MCF 10A (cell line): ENCODE measurements around the gene MUC12. TPM values are rescaled to one million over a fixed set of nuclear protein-coding genes. Genes with fewer than 3 reads are reported as not detected.
"Not testable (repeated sequence)": the region's sequence is repeated elsewhere in the genome, so short reads cannot be mapped to it uniquely, and the experiment has no call there.

Source experiments
- BruUV-seq: library from RNA; stranded (reverse); fragments of 400-500 nt; replicated peaks from 2 replicates; lab custom pipeline; 2021; lab: Mats Ljungman, UMichigan
- CTCF ChIA-PET: fragments of 300-600 bp; sonication (Branson Sonifier 250); formaldehyde crosslinking; extraction: SDS; loops from one replicate; lab custom pipeline; 2021; ENCODE audit warnings: antibody characterized with exemption, inconsistent platforms; lab: Yijun Ruan, JAX
- POLR2A ChIA-PET: fragments of 300-600, 350-650 bp; sonication (Branson Sonifier 250); formaldehyde crosslinking; extraction: SDS; loops from one replicate; lab custom pipeline; 2020; ENCODE audit warnings: antibody characterized with exemption, inconsistent platforms; lab: Yijun Ruan, JAX
- DNase-seq: peaks from one replicate; pipeline ENCODE4 v3.0.0-alpha.2; 2018; ENCODE audit not compliant: unreplicated experiment
- H3K27ac Mint-ChIP-seq: one replicate; pipeline ENCODE4 v1.8.0; 2022; ENCODE audit warnings: mild to moderate bottlenecking, low read depth, mixed read lengths; ENCODE audit not compliant: unreplicated experiment
- H3K27me3 Mint-ChIP-seq: one replicate; pipeline ENCODE4 v1.8.0; 2022; ENCODE audit warnings: mixed read lengths; ENCODE audit not compliant: insufficient read depth, unreplicated experiment
- H3K36me3 Mint-ChIP-seq: one replicate; pipeline ENCODE4 v1.8.0; 2022; ENCODE audit warnings: mild to moderate bottlenecking, moderate library complexity, mixed read lengths; ENCODE audit not compliant: insufficient read depth, unreplicated experiment
- H3K4me1 Mint-ChIP-seq: one replicate; pipeline ENCODE4 v1.8.0; 2022; ENCODE audit warnings: mixed read lengths; ENCODE audit not compliant: insufficient read depth, unreplicated experiment
- H3K4me3 Mint-ChIP-seq: one replicate; pipeline ENCODE4 v1.8.0; 2022; ENCODE audit warnings: mild to moderate bottlenecking, moderate library complexity, mixed read lengths; ENCODE audit not compliant: unreplicated experiment
- H3K9me3 Mint-ChIP-seq: one replicate; pipeline ENCODE4 v1.8.0; 2022; ENCODE audit warnings: mixed read lengths; ENCODE audit not compliant: unreplicated experiment
- CTCF ChIP-seq: fragments of 200-600 bp; IDR thresholded peaks from one replicate; pipeline ENCODE4 v1.8.0; 2022; ENCODE audit warnings: antibody characterized with exemption, mild to moderate bottlenecking; ENCODE audit not compliant: unreplicated experiment
- intact Hi-C: fragments of 100-400 bp; cut with micrococcal nuclease; formaldehyde crosslinking; loops from 2 replicates; pipeline ENCODE4 v1.14.1; 2022
- total RNA-seq: library from RNA; stranded (reverse); gene quantifications from 2 replicates; pipeline ENCODE4 v1.2.3, GENCODE V29; 2022

Gene MUC12
- total RNA-seq, 1 experiment from 2014 or later, result not detected

DNA sequence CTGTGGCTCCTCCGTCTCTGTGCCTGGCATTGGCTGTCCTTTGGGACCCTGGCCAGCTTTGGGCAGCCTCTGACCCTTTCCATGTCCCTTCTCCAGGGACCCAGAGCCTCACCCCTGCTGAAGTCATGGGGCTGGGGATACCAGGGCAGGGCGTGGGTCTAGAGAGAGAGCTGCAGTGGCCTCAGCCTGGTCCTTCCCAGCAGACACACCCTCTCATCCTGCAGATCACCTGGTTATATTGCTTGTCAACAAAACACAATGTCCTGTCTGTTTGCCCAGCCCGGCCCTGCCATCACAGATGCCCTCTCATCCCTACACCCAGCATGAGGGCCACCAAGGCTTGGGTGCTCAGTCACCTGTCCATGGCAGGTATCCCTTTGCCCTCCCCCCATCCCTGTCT is 52.3 kb downstream of the MUC12 start:
- no peaks in the 10 kb centered on the region for H3K9me3 Mint-ChIP-seq
- TF ChIP-seq CTCF, result no peak
- CTCF ChIA-PET, result no interaction called here

DNA sequence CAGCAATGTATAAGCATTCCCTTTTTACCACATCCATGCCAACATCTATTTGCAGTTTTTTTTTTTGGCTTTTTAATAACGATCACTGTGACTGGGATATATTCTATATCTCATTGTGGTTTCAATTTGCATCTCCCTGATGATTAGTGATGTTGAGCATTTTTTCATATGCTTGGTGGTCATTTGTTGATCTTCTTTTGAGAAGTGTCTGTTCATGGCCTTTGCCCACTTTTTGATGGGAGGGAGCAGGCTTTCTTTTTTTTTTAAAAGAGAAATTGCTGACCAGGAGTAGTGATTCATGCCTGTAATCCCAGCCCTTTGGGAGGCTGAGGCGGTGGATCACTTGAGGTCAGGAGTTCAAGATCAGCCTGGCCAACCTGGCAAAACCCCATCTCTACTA is 54.5 kb downstream of the MUC12 start:
- no peaks in the 10 kb centered on the region for H3K9me3 Mint-ChIP-seq
- intact Hi-C loops, result no loop called here
- POLR2A ChIA-PET, result no interaction called here
- TF ChIP-seq CTCF, result no peak
- CTCF ChIA-PET, result no interaction called here
- peaks cover 16% of the 10 kb centered on the region for H3K27me3 Mint-ChIP-seq
- no TSS peak for BruUV-seq
- H3K27ac Mint-ChIP-seq, result no peak overlapping the region
- no peak for DNase-seq
- no peaks in the 10 kb centered on the region for H3K36me3 Mint-ChIP-seq
- H3K4me1 Mint-ChIP-seq, result no peaks in the 10 kb centered on the region
- no peak overlapping the region for H3K4me3 Mint-ChIP-seq

More for the DNA sequence above, 52.3 kb downstream of the MUC12 start:
- H3K27ac Mint-ChIP-seq, result no peak overlapping the region
- peaks cover 16% of the 10 kb centered on the region for H3K27me3 Mint-ChIP-seq
- peaks cover 8% of the 10 kb centered on the region for H3K4me1 Mint-ChIP-seq
- no peak for DNase-seq
- intact Hi-C loops, result no loop called here
- no peak overlapping the region for H3K4me3 Mint-ChIP-seq
- no peaks in the 10 kb centered on the region for H3K36me3 Mint-ChIP-seq
- POLR2A ChIA-PET, result no interaction called here
- BruUV-seq, result no TSS peak

GRCh38 chr7:101031082-101031481 is 61.7 kb downstream of the MUC12 start:
- ChIA-PET POLR2A (no interaction called here), CTCF (no interaction called here)
- no peak for TF ChIP-seq CTCF
- intact Hi-C loops, result no loop called here
- Mint-ChIP-seq H3K36me3 (no peaks in the 10 kb centered on the region), H3K4me1 (no peaks in the 10 kb centered on the region), H3K27ac (no peak overlapping the region), H3K9me3 (no peaks in the 10 kb centered on the region), H3K27me3 (no peaks in the 10 kb centered on the region), H3K4me3 (no peak overlapping the region)
- DNase-seq, result peak; percentile 7
- no TSS peak for BruUV-seq

GRCh38 chr7:101035941-101036340 is 66.6 kb downstream of the MUC12 start:
- H3K27ac Mint-ChIP-seq, result no peak overlapping the region
- intact Hi-C loops, result no loop called here
- no peak for DNase-seq
- no TSS peak for BruUV-seq
- ChIA-PET POLR2A (no interaction called here), CTCF (no interaction called here)
- H3K4me3 Mint-ChIP-seq, result no peak overlapping the region
- H3K9me3 Mint-ChIP-seq, result no peaks in the 10 kb centered on the region
- no peaks in the 10 kb centered on the region for H3K27me3 Mint-ChIP-seq
- no peak for TF ChIP-seq CTCF
- H3K4me1 Mint-ChIP-seq, result no peaks in the 10 kb centered on the region
- H3K36me3 Mint-ChIP-seq, result no peaks in the 10 kb centered on the region

DNA sequence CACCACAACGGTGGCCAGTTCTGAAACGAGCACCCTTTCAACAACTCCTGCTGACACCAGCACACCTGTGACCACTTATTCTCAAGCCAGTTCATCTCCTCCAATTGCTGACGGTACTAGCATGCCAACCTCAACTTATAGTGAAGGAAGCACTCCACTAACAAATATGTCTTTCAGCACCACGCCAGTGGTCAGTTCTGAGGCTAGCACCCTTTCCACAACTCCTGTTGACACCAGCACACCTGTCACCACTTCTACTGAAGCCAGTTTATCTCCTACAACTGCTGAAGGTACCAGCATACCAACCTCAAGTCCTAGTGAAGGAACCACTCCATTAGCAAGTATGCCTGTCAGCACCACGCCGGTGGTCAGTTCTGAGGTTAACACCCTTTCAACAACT is 71.9 kb downstream of the MUC12 start:
- not testable (repeated sequence) for H3K4me3 Mint-ChIP-seq

More for the DNA sequence above, 71.9 kb downstream of the MUC12 start:
- peaks cover 11% of the 10 kb centered on the region for H3K27me3 Mint-ChIP-seq
- ChIA-PET CTCF (interaction anchor here (0.6 kb wide), 1 partner anchor 214 kb away, joined by 4 read pairs; the partner anchor contains the start of gene EPHB4), POLR2A (interaction anchor here (0.6 kb wide), 1 partner anchor 314 kb away, joined by 3 read pairs; no protein-coding TSS in a partner anchor)
- intact Hi-C loops, H3K27ac Mint-ChIP-seq, DNase-seq, BruUV-seq, H3K36me3 Mint-ChIP-seq, H3K4me1 Mint-ChIP-seq, H3K9me3 Mint-ChIP-seq: not testable (repeated sequence)
